MM.1S (cell line): Measurements from ENCODE around the gene SHC2.

Experiments
- DNase-seq: peaks from one replicate; pipeline ENCODE4 v3.0.0-alpha.2; 2015
- H2AFZ ChIP-seq: fragments of 300-600 bp; sonication (generic); 2 replicates; pipeline ENCODE4 v1.6.0; 2016; ENCODE audit warnings: antibody characterized with exemption, low read length
- H3F3A ChIP-seq: fragments of 300-600 bp; sonication (generic); 2 replicates; pipeline ENCODE4 v1.6.1; 2016; ENCODE audit warnings: mild to moderate bottlenecking, antibody characterized with exemption, low read length, moderate library complexity, mixed read lengths; ENCODE audit not compliant: insufficient read depth
- H3K27ac ChIP-seq: fragments of 300-600 bp; sonication (generic); 2 replicates; pipeline ENCODE4 v1.5.1; 2016; ENCODE audit warnings: mild to moderate bottlenecking, low read length
- H3K27me3 ChIP-seq: fragments of 300-600 bp; sonication (generic); replicated peaks from 2 replicates; pipeline ENCODE4 v1.6.0; 2016; ENCODE audit warnings: low read length; ENCODE audit not compliant: insufficient read depth
- H3K36me3 ChIP-seq: fragments of 300-600 bp; sonication (generic); replicated peaks from 2 replicates; pipeline ENCODE4 v1.6.1; 2016; ENCODE audit warnings: mild to moderate bottlenecking, low read length, mixed read lengths; ENCODE audit not compliant: insufficient read depth
- H3K4me1 ChIP-seq: fragments of 300-600 bp; sonication (generic); 2 replicates; pipeline ENCODE4 v1.6.1; 2016; ENCODE audit warnings: low read length, mixed read lengths
- H3K4me2 ChIP-seq: fragments of 300-600 bp; sonication (generic); 2 replicates; pipeline ENCODE4 v1.6.0; 2016; ENCODE audit warnings: low read depth, low read length
- H3K4me3 ChIP-seq: fragments of 300-600 bp; sonication (generic); 2 replicates; pipeline ENCODE4 v1.5.1; 2016; ENCODE audit warnings: low read length, mixed read lengths
- H3K79me2 ChIP-seq: fragments of 300-600 bp; sonication (generic); 2 replicates; pipeline ENCODE4 v1.6.1; 2016; ENCODE audit warnings: mixed run types, low read length, mixed read lengths
- H3K9ac ChIP-seq: fragments of 300-600 bp; sonication (generic); 2 replicates; pipeline ENCODE4 v1.6.1; 2016; ENCODE audit warnings: low read length, mixed read lengths
- H3K9me2 ChIP-seq: fragments of 300-600 bp; sonication (generic); replicated peaks from 2 replicates; pipeline ENCODE4 v1.6.1; 2016; ENCODE audit warnings: mild to moderate bottlenecking, low read length, mixed read lengths; ENCODE audit not compliant: insufficient read depth
- H3K9me3 ChIP-seq: fragments of 300-600 bp; sonication (generic); replicated peaks from 2 replicates; pipeline ENCODE4 v1.6.1; 2016; ENCODE audit warnings: mild to moderate bottlenecking, low read length, mixed read lengths; ENCODE audit not compliant: insufficient read depth
- H4K20me1 ChIP-seq: fragments of 300-600 bp; sonication (generic); 2 replicates; pipeline ENCODE4 v1.6.1; 2016; ENCODE audit warnings: mild to moderate bottlenecking, low read length, moderate library complexity, mixed read lengths; ENCODE audit not compliant: insufficient read depth
- CTCF ChIP-seq: fragments of 300-600 bp; sonication (generic); IDR thresholded peaks from 2 replicates; pipeline ENCODE4 v1.5.1; 2016; ENCODE audit warnings: antibody characterized with exemption, low read length, mixed read lengths
- EZH2 ChIP-seq: fragments of 300-600 bp; sonication (generic); optimal IDR thresholded peaks from 2 replicates; pipeline ENCODE3; 2017; ENCODE audit warnings: low read depth, mild to moderate bottlenecking, antibody characterized with exemption, low read length, mixed read lengths
- EZH2phosphoT487 ChIP-seq: fragments of 300-600 bp; sonication (generic); IDR thresholded peaks from 2 replicates; pipeline ENCODE4 v1.6.1; 2018; ENCODE audit warnings: antibody characterized with exemption, low read length

Gene SHC2

GRCh38 chr19:444677-445210 lies 16.1 kb downstream of the SHC2 start:
- Histone ChIP-seq H3K4me1 (no peaks in the 10 kb centered on the region), H3K36me3 (no peaks in the 10 kb centered on the region), H4K20me1 (no peaks in the 10 kb centered on the region), H3K27me3 (peaks cover 73% of the 10 kb centered on the region), H3K9ac (no peak overlapping the region), H3K4me3 (no peak overlapping the region), H2AFZ (no peak overlapping the region), H3K79me2 (no peaks in the 10 kb centered on the region), H3K27ac (no peak overlapping the region), H3K9me3 (no peaks in the 10 kb centered on the region), H3K9me2 (no peaks in the 10 kb centered on the region), H3K4me2 (no peak overlapping the region), H3F3A (no peaks in the 10 kb centered on the region)
- DNase-seq, result no peak
- TF ChIP-seq CTCF (no peak), EZH2phosphoT487 (no peak), EZH2 (no peak)

GRCh38 chr19:443005-443404 lies 17.8 kb downstream of the SHC2 start:
- H3K27me3 ChIP-seq, result peaks cover 69% of the 10 kb centered on the region
- DNase-seq, result no peak
- H3K36me3 ChIP-seq, result no peaks in the 10 kb centered on the region
- no peak for TF ChIP-seq EZH2
- TF ChIP-seq CTCF, result no peak
- no peak for TF ChIP-seq EZH2phosphoT487
- H3K9me2 ChIP-seq, result no peaks in the 10 kb centered on the region
- no peak overlapping the region for H2AFZ ChIP-seq
- no peaks in the 10 kb centered on the region for H3K9me3 ChIP-seq
- H3K9ac ChIP-seq, result no peak overlapping the region
- H3K4me3 ChIP-seq, result no peak overlapping the region
- H3K4me1 ChIP-seq, result no peaks in the 10 kb centered on the region
- no peaks in the 10 kb centered on the region for H3F3A ChIP-seq
- H3K27ac ChIP-seq, result no peak overlapping the region
- H4K20me1 ChIP-seq, result no peaks in the 10 kb centered on the region
- no peaks in the 10 kb centered on the region for H3K79me2 ChIP-seq
- H3K4me2 ChIP-seq, result no peak overlapping the region

- Histone ChIP-seq H3K27me3 (peaks cover 69% of the 10 kb centered on the region), H3K9ac (no peak overlapping the region), H3K9me3 (no peaks in the 10 kb centered on the region), H2AFZ (no peak overlapping the region), H3K27ac (no peak overlapping the region), H3K9me2 (no peaks in the 10 kb centered on the region), H3K4me1 (no peaks in the 10 kb centered on the region), H3K4me3 (no peak overlapping the region), H3K79me2 (no peaks in the 10 kb centered on the region), H3K36me3 (no peaks in the 10 kb centered on the region), H4K20me1 (no peaks in the 10 kb centered on the region), H3F3A (no peaks in the 10 kb centered on the region), H3K4me2 (no peak overlapping the region)
- no peak for DNase-seq
- TF ChIP-seq EZH2phosphoT487, result no peak
- no peak for TF ChIP-seq CTCF
- TF ChIP-seq EZH2, result no peak
Measured at GRCh38 chr19:442085-442484, 18.7 kb downstream of the SHC2 start.
